ENCODE measurements around the gene GOLGA3.

DNA sequence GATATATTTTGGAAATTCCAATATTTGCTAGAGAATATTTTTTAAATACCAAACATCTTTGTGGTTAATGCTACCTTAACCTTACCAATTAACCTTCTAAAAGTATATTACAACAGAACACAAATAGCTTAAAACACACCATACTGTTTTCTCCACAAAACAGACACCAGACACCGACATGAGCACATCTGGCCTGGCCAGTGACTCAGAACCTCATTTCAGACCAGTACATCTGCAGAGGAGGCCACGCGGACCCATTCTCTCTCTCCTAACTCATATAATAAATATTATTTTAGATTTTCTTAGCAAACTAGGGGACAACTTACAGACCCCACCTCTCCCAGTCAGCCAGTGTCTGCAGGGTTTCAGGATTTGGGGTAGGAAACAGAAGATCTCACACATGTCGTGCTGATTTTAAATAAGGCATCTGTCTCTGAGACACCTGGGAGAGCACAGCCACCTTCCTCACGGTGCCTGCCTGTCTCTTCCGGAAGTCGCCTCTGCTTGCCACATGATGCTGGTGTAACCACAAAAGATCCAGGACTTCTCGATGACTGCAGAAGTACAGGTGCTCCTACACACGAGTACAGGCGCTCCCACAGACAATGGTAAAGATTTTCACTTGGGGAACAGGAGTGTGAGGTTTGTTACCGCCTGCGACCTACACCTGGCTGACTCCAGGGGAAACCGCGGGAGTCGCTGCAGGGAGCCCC is 57.4 kb downstream of the GOLGA3 start:
- TF ChIP-seq, protein P1, sequence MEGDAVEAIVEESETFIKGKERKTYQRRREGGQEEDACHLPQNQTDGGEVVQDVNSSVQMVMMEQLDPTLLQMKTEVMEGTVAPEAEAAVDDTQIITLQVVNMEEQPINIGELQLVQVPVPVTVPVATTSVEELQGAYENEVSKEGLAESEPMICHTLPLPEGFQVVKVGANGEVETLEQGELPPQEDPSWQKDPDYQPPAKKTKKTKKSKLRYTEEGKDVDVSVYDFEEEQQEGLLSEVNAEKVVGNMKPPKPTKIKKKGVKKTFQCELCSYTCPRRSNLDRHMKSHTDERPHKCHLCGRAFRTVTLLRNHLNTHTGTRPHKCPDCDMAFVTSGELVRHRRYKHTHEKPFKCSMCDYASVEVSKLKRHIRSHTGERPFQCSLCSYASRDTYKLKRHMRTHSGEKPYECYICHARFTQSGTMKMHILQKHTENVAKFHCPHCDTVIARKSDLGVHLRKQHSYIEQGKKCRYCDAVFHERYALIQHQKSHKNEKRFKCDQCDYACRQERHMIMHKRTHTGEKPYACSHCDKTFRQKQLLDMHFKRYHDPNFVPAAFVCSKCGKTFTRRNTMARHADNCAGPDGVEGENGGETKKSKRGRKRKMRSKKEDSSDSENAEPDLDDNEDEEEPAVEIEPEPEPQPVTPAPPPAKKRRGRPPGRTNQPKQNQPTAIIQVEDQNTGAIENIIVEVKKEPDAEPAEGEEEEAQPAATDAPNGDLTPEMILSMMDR (IDR thresholded peaks at IDR 0.05; ENCODE audit: insufficient read depth, low read depth, low read length), result no peak
- TF ChIP-seq EZH2 (IDR thresholded peaks at IDR 0.05; ENCODE audit: insufficient read depth, low read length), result no peak
